ENCODE results near the gene ZNF775.
A peak's percentile ranks its signal among the peaks of the same experiment; 100 is the strongest.

The ZNF775 gene

DNA sequence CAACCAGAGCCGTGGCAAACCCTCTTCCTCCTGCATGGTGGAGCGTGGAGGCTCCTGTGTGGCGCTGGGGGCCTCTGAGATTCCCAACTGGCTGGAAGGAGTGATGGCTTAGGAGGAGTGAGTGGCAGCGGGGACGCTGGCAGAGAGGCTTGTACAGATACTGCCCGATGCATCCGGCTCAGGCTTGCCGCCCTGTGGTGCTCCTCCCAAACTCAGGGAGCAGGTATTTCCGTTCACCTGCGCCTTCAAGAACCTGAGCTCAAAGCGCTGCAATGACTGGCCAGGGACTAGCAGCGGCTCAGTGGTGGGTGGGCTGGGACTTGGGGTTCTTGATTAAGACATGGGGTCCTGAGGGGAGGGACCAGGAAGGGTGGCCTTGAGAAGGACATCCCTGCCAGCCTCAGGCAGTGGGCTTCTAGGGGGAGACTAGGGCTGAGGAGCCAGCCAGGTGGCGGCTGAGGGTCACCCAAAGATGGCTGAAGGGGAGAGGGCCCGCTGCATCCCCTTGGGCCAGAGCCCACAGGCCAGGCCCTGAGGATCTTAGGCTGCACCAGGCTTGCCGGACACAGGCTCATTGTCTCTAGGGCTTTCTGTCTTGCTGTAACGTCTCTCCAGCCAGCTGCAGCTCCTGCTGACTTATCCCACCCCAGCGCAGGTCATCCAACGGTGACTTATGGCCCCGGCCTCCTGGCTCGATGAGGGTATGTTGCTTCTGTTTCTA is 3.2 kb downstream of the ZNF775 start:
- no peak overlapping the region for H4K8ac ChIP-seq (ENCODE audit: low read depth, low read length)
- DNase-seq = no peak
- peak overlapping the region; percentile 34 for H3K56ac ChIP-seq (ENCODE audit: low read length)
- no CpG with 5 or more reads among the region's 20 CpGs for WGBS (ENCODE audit: extremely low coverage, insufficient coverage, low lambda C conversion rate)
- H2BK5ac ChIP-seq (ENCODE audit: low read length) = no peak overlapping the region
- no peak overlapping the region for H3K4me3 ChIP-seq (ENCODE audit: low read length)
- H3K27ac ChIP-seq (ENCODE audit: low read depth, low read length) = no peak overlapping the region
- no peaks in the 10 kb centered on the region for H3K36me3 ChIP-seq (ENCODE audit: control insufficient read depth, insufficient read depth, low read length)
- peaks cover 32% of the 10 kb centered on the region for H3K79me2 ChIP-seq (ENCODE audit: control insufficient read depth, insufficient read depth, low read length)
- no peak overlapping the region for H2BK15ac ChIP-seq (replicated peaks; ENCODE audit: low read depth)
- H3K27me3 ChIP-seq (ENCODE audit: insufficient read depth, low read length, poor library complexity) = no peaks in the 10 kb centered on the region
- H3K4me2 ChIP-seq (ENCODE audit: low read length) = no peak overlapping the region
- peaks cover 25% of the 10 kb centered on the region for H3K79me1 ChIP-seq (ENCODE audit: low read length)
- no peak overlapping the region for H3K4ac ChIP-seq (ENCODE audit: low read depth, low read length)
- H3K4me1 ChIP-seq (ENCODE audit: control insufficient read depth, low read depth, low read length) = peaks cover 27% of the 10 kb centered on the region
- no peak overlapping the region for H2BK120ac ChIP-seq (ENCODE audit: low read depth, low read length)
- H3K9ac ChIP-seq (ENCODE audit: low read length) = no peak overlapping the region
- no peak overlapping the region for H3K23ac ChIP-seq (ENCODE audit: low read length)
- no peak overlapping the region for H2AK5ac ChIP-seq (ENCODE audit: low read length)
- no peak overlapping the region for H4K5ac ChIP-seq (ENCODE audit: low read length)
- H3K18ac ChIP-seq (ENCODE audit: low read length) = peak overlapping the region; percentile 2

DNA sequence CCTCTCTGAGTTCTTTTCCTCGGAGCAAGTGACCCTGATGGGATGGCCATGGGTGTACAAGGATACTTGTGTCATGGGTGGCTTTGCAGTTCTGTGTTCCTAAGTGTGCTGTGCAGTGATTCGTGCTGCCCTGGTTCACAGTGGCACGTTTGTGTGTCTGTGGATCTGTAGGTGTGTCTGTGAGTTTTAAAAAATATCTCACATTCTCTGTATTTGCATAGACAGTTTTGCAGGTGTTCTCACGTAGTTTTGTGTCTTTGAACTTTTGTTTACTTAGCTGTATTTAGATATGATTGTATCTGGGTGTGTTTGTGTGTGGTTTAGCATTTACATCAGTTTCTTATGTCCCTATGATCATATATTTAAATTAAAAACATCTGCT is 3.7 kb downstream of the ZNF775 start:
- Histone ChIP-seq H2BK5ac (ENCODE audit: low read length) (no peak overlapping the region), H3K18ac (ENCODE audit: low read length) (no peak overlapping the region), H3K36me3 (ENCODE audit: control insufficient read depth, insufficient read depth, low read length) (no peaks in the 10 kb centered on the region), H3K79me2 (ENCODE audit: control insufficient read depth, insufficient read depth, low read length) (peaks cover 32% of the 10 kb centered on the region), H2BK15ac (replicated peaks; ENCODE audit: low read depth) (no peak overlapping the region), H4K8ac (ENCODE audit: low read depth, low read length) (no peak overlapping the region), H3K4me1 (ENCODE audit: control insufficient read depth, low read depth, low read length) (peaks cover 23% of the 10 kb centered on the region), H3K79me1 (ENCODE audit: low read length) (peaks cover 25% of the 10 kb centered on the region), H2AK5ac (ENCODE audit: low read length) (no peak overlapping the region), H4K5ac (ENCODE audit: low read length) (no peak overlapping the region), H3K4ac (ENCODE audit: low read depth, low read length) (no peak overlapping the region), H3K27ac (ENCODE audit: low read depth, low read length) (no peak overlapping the region), H3K56ac (ENCODE audit: low read length) (peak overlapping the region; percentile 34), H3K4me2 (ENCODE audit: low read length) (no peak overlapping the region), H2BK120ac (ENCODE audit: low read depth, low read length) (no peak overlapping the region), H3K4me3 (ENCODE audit: low read length) (no peak overlapping the region), H3K27me3 (ENCODE audit: insufficient read depth, low read length, poor library complexity) (no peaks in the 10 kb centered on the region), H3K9ac (ENCODE audit: low read length) (peak overlapping the region; percentile 24), H3K23ac (ENCODE audit: low read length) (no peak overlapping the region)
- WGBS (ENCODE audit: extremely low coverage, insufficient coverage, low lambda C conversion rate) = no CpG with 5 or more reads among the region's 4 CpGs
- no peak for DNase-seq

DNA sequence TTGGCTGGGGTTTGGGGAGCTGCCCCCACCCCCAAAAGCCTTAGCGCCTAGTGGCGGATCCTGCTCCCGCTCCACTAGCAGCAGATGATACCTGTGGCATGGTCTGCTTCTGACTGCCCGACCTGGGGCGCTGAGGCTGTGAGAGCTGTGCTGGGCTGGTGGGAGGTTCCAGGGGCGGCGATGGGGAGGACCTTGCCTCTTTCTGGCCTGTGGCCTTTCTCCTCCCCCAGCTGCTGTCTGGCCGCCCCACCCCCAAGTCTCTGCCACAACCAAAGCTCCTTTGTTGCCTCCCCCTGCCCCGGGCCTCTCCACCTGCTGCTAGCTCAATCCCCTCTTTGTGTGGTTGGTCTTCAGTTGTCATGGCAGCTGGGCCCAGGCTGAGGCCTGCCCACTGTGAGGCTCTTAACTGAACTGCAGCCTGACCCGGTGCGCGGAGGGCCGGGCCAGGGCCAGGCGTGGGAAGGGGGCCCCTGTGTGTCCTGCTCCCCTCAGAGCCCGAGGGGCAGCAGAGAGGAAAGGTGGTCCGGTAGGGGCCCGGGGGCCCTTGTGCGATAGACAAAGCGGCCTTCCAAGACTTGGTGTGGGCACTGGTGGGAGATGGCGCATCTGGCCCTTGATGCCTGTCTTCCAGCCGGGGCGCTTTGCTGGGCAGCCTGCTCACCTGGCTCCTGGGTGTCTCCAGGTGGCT is 4.7 kb downstream of the ZNF775 start:
- Histone ChIP-seq H3K4me3 (ENCODE audit: low read length) (no peak overlapping the region), H3K27me3 (ENCODE audit: insufficient read depth, low read length, poor library complexity) (no peaks in the 10 kb centered on the region), H3K36me3 (ENCODE audit: control insufficient read depth, insufficient read depth, low read length) (no peaks in the 10 kb centered on the region), H3K18ac (ENCODE audit: low read length) (peak overlapping the region; percentile 33), H4K8ac (ENCODE audit: low read depth, low read length) (no peak overlapping the region), H2BK120ac (ENCODE audit: low read depth, low read length) (no peak overlapping the region), H3K56ac (ENCODE audit: low read length) (peak overlapping the region; percentile 54), H3K23ac (ENCODE audit: low read length) (no peak overlapping the region), H2BK5ac (ENCODE audit: low read length) (no peak overlapping the region), H4K5ac (ENCODE audit: low read length) (no peak overlapping the region), H3K27ac (ENCODE audit: low read depth, low read length) (peak overlapping the region; percentile 4), H3K4ac (ENCODE audit: low read depth, low read length) (no peak overlapping the region), H3K4me1 (ENCODE audit: control insufficient read depth, low read depth, low read length) (peaks cover 23% of the 10 kb centered on the region), H3K9ac (ENCODE audit: low read length) (peak overlapping the region; percentile 42), H3K79me2 (ENCODE audit: control insufficient read depth, insufficient read depth, low read length) (peaks cover 32% of the 10 kb centered on the region), H3K79me1 (ENCODE audit: low read length) (peaks cover 25% of the 10 kb centered on the region), H2AK5ac (ENCODE audit: low read length) (no peak overlapping the region), H3K4me2 (ENCODE audit: low read length) (no peak overlapping the region), H2BK15ac (replicated peaks; ENCODE audit: low read depth) (no peak overlapping the region)
- peak; percentile 98 for DNase-seq
- no CpG with 5 or more reads among the region's 22 CpGs for WGBS (ENCODE audit: extremely low coverage, insufficient coverage, low lambda C conversion rate)

DNA sequence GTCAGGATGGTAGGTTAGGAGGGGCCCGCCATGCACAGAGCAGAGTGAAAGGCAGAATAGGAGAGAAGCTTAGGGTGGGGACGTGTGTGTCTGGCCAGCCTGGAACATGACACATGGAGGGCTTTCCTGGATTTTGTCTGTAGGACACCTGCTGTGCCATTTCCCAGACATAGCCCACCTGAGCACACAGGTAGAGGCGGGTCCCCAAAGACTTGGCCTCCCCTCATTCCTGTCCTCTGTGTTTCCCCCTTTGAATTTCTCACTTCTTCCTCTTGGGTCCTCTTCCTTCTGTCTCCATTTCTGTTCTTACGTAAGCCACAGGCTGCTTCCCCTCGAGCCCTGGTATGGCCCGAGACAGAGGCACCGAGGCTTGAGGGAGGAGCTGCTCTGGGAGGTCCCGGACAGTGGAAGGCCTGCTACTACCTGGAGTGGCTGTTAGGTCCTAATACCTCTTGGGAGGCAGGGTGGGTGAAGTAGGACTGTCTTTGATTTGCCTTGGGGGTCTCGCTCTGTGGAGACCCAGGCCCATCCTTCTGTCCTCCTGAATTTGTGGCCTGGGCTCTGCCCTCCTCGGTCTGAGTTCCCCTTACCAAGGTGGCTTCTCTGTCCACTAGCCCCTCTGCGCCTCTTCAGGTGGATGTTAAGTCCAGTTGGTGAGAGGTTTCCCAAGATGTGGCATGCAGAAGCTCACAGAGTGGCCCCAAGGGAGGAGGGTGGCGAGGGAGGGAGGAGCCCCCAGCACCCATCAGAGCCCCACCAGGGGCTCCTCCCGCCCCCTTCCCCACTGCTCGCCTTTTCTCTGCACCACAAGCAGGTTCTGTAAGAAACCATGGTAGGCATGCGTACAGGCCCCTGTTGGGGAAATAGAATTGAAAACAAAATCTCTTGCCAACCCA is 5.5 kb downstream of the ZNF775 start:
- Histone ChIP-seq H3K79me2 (ENCODE audit: control insufficient read depth, insufficient read depth, low read length) (peaks cover 32% of the 10 kb centered on the region), H2BK5ac (ENCODE audit: low read length) (no peak overlapping the region), H3K18ac (ENCODE audit: low read length) (peak overlapping the region; percentile 33), H3K56ac (ENCODE audit: low read length) (peak overlapping the region; percentile 56), H2AK5ac (ENCODE audit: low read length) (peak overlapping the region; percentile 9), H3K4me2 (ENCODE audit: low read length) (no peak overlapping the region), H3K27me3 (ENCODE audit: insufficient read depth, low read length, poor library complexity) (no peaks in the 10 kb centered on the region), H2BK120ac (ENCODE audit: low read depth, low read length) (no peak overlapping the region), H3K27ac (ENCODE audit: low read depth, low read length) (peak overlapping the region; percentile 4), H3K9ac (ENCODE audit: low read length) (peak overlapping the region; percentile 11), H3K4ac (ENCODE audit: low read depth, low read length) (no peak overlapping the region), H3K79me1 (ENCODE audit: low read length) (peaks cover 25% of the 10 kb centered on the region), H3K4me1 (ENCODE audit: control insufficient read depth, low read depth, low read length) (peaks cover 23% of the 10 kb centered on the region), H3K36me3 (ENCODE audit: control insufficient read depth, insufficient read depth, low read length) (peaks cover 2% of the 10 kb centered on the region), H4K5ac (ENCODE audit: low read length) (no peak overlapping the region), H2BK15ac (replicated peaks; ENCODE audit: low read depth) (no peak overlapping the region), H4K8ac (ENCODE audit: low read depth, low read length) (no peak overlapping the region), H3K4me3 (ENCODE audit: low read length) (no peak overlapping the region), H3K23ac (ENCODE audit: low read length) (no peak overlapping the region)
- WGBS (ENCODE audit: extremely low coverage, insufficient coverage, low lambda C conversion rate) = no CpG with 5 or more reads among the region's 15 CpGs
- DNase-seq = no peak

DNA sequence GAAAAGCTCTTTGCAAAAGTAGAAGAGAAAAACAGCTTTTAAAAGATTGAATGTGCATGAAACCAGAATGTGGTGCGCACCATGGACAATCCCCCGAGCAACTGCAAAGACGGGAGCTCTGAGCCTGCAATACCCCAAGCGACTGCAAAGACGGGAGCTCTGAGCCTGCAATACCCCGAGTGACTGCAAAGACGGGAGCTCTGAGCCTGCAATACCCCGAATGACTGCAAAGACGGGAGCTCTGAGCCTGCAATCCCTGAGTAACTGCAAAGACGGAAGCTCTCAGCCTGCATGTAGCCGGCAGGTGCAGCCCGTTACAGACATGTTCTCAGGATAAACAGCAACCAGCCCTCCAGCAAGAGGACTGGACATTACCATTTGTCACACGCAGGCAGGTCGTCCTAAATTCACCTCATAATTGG is 6.2 kb downstream of the ZNF775 start:
- peaks cover 2% of the 10 kb centered on the region for H3K36me3 ChIP-seq (ENCODE audit: control insufficient read depth, insufficient read depth, low read length)
- no peak overlapping the region for H3K9ac ChIP-seq (ENCODE audit: low read length)
- peaks cover 29% of the 10 kb centered on the region for H3K79me2 ChIP-seq (ENCODE audit: control insufficient read depth, insufficient read depth, low read length)
- no peak overlapping the region for H3K56ac ChIP-seq (ENCODE audit: low read length)
- H3K4me1 ChIP-seq (ENCODE audit: control insufficient read depth, low read depth, low read length) = peaks cover 20% of the 10 kb centered on the region
- H3K27ac ChIP-seq (ENCODE audit: low read depth, low read length) = no peak overlapping the region
- H3K79me1 ChIP-seq (ENCODE audit: low read length) = peaks cover 23% of the 10 kb centered on the region
- H3K27me3 ChIP-seq (ENCODE audit: insufficient read depth, low read length, poor library complexity) = no peaks in the 10 kb centered on the region
- H2AK5ac ChIP-seq (ENCODE audit: low read length) = no peak overlapping the region
- no peak overlapping the region for H4K8ac ChIP-seq (ENCODE audit: low read depth, low read length)
- H3K4me3 ChIP-seq (ENCODE audit: low read length) = no peak overlapping the region
- no peak overlapping the region for H3K23ac ChIP-seq (ENCODE audit: low read length)
- WGBS (ENCODE audit: extremely low coverage, insufficient coverage, low lambda C conversion rate) = no CpG with 5 or more reads among the region's 14 CpGs
- H2BK120ac ChIP-seq (ENCODE audit: low read depth, low read length) = no peak overlapping the region
- no peak overlapping the region for H4K5ac ChIP-seq (ENCODE audit: low read length)
- no peak overlapping the region for H2BK15ac ChIP-seq (replicated peaks; ENCODE audit: low read depth)
- DNase-seq = no peak
- H3K18ac ChIP-seq (ENCODE audit: low read length) = no peak overlapping the region
- no peak overlapping the region for H2BK5ac ChIP-seq (ENCODE audit: low read length)
- no peak overlapping the region for H3K4ac ChIP-seq (ENCODE audit: low read depth, low read length)
- H3K4me2 ChIP-seq (ENCODE audit: low read length) = no peak overlapping the region

All from mesendoderm (in vitro differentiated cells).